A673 (cell line): ENCODE data around the gene ZNF516. TPM values are rescaled to one million over a fixed set of nuclear protein-coding genes. Genes with fewer than 3 reads are reported as not detected.

Source experiments
- BruUV-seq: library from RNA; stranded (reverse); fragments of 400-500 nt; replicated peaks from 2 replicates; lab custom pipeline; 2021; lab: Mats Ljungman, UMichigan
- CTCF ChIA-PET: fragments of 300-600 bp; sonication (Branson Sonifier 250); formaldehyde crosslinking; loops from one replicate; lab custom pipeline; 2022; ENCODE audit warnings: antibody characterized with exemption; lab: Charles Lee
- POLR2A ChIA-PET: fragments of 300-600 bp; sonication (Branson Sonifier 250); formaldehyde crosslinking; loops from one replicate; lab custom pipeline; 2022; ENCODE audit warnings: antibody characterized with exemption; ENCODE audit not compliant: low non-redundant PET; lab: Charles Lee
- DNase-seq: peaks from one replicate; pipeline ENCODE4 v3.0.0-alpha.2; 2015; ENCODE audit warnings: low spot score
- H3K27ac ChIP-seq: fragments of 200-600 bp; sonication (generic); 2 replicates; pipeline ENCODE4 v1.5.1; 2016; ENCODE audit warnings: mixed run types, low read depth, mild to moderate bottlenecking, mixed read lengths, antibody characterized with exemption, low read length; ENCODE audit not compliant: poor library complexity, severe bottlenecking
- H3K27me3 ChIP-seq: fragments of 200-600 bp; sonication (generic); replicated peaks from 2 replicates; pipeline ENCODE4 v1.6.1; 2017; ENCODE audit warnings: mixed run types, low read depth, mild to moderate bottlenecking, mixed read lengths, antibody characterized with exemption, low read length; ENCODE audit not compliant: insufficient read depth, poor library complexity
- H3K36me3 ChIP-seq: fragments of 200-600 bp; sonication (generic); 2 replicates; pipeline ENCODE4 v1.6.1; 2016; ENCODE audit warnings: mixed run types, mild to moderate bottlenecking, mixed read lengths, antibody characterized with exemption, low read length; ENCODE audit not compliant: insufficient read depth, poor library complexity, severe bottlenecking
- H3K4me1 ChIP-seq: fragments of 200-600 bp; sonication (generic); 2 replicates; pipeline ENCODE4 v1.6.1; 2017; ENCODE audit warnings: mixed run types, mild to moderate bottlenecking, mixed read lengths, antibody characterized with exemption, low read length; ENCODE audit not compliant: insufficient read depth, poor library complexity, severe bottlenecking
- H3K4me3 ChIP-seq: fragments of 200-600 bp; sonication (generic); 2 replicates; pipeline ENCODE4 v1.5.1; 2016; ENCODE audit warnings: low read depth, mixed run types, mild to moderate bottlenecking, mixed read lengths, low read length; ENCODE audit not compliant: poor library complexity, severe bottlenecking
- H3K9me3 ChIP-seq: fragments of 200-600 bp; sonication (generic); 2 replicates; pipeline ENCODE4 v1.6.1; 2016; ENCODE audit warnings: mixed run types, low read depth, mild to moderate bottlenecking, mixed read lengths, antibody characterized with exemption, low read length; ENCODE audit not compliant: poor library complexity, severe bottlenecking
- EZH2 ChIP-seq: fragments of 200-600 bp; sonication (generic); IDR thresholded peaks from 2 replicates; pipeline ENCODE4 v1.6.1; 2017; ENCODE audit warnings: borderline replicate concordance, low read depth, mild to moderate bottlenecking, mixed read lengths, antibody characterized with exemption, low read length; ENCODE audit not compliant: poor library complexity, severe bottlenecking
- intact Hi-C: fragments of 100-400 bp; cut with micrococcal nuclease; formaldehyde crosslinking; loops from one replicate; pipeline ENCODE4 v1.10.0; 2022; ENCODE audit not compliant: unreplicated experiment
- total RNA-seq: library from RNA; stranded (reverse); gene quantifications from 2 replicates; pipeline ENCODE4 v1.2.3, GENCODE V29; 2021
- TF ChIP-seq, protein P1 (sequence below): fragments of 300-800, 200-600 bp; sonication (generic); conservative IDR thresholded peaks from 2 replicates; pipeline ENCODE4 v1.5.1; 2017; ENCODE audit warnings: low read depth, mild to moderate bottlenecking, antibody characterized with exemption, low read length, moderate library complexity, mixed read lengths

Gene ZNF516
- total RNA-seq, 1 experiment from 2014 or later = 32.3 TPM

DNA sequence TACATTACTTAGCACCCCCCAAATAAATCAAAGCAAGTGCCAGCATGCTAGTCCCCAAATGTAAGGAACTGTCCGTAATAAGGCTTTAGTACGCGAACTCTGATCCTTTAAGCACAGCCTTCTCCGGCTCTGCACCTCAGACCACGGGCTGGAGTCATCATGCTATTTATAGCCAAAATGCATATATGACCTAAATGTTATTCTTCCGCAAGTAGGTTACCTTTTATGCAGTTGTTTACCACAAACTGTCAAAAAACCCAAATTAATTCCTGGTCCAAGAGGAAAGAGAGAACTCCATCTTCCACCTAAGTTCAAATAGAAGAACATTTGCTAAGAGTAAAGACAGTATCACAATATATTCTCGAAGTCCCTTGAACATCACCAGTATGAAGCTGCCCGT lies 42.7 kb downstream of the ZNF516 start:
- CTCF ChIA-PET = no interaction called here
- no TSS peak for BruUV-seq
- Histone ChIP-seq H3K9me3 (no peaks in the 10 kb centered on the region), H3K4me3 (no peak overlapping the region), H3K4me1 (peaks cover 27% of the 10 kb centered on the region), H3K27me3 (no peaks in the 10 kb centered on the region), H3K27ac (no peak overlapping the region), H3K36me3 (no peaks in the 10 kb centered on the region)
- POLR2A ChIA-PET = no interaction called here
- TF ChIP-seq EZH2 = no peak
- TF ChIP-seq, protein P1, sequence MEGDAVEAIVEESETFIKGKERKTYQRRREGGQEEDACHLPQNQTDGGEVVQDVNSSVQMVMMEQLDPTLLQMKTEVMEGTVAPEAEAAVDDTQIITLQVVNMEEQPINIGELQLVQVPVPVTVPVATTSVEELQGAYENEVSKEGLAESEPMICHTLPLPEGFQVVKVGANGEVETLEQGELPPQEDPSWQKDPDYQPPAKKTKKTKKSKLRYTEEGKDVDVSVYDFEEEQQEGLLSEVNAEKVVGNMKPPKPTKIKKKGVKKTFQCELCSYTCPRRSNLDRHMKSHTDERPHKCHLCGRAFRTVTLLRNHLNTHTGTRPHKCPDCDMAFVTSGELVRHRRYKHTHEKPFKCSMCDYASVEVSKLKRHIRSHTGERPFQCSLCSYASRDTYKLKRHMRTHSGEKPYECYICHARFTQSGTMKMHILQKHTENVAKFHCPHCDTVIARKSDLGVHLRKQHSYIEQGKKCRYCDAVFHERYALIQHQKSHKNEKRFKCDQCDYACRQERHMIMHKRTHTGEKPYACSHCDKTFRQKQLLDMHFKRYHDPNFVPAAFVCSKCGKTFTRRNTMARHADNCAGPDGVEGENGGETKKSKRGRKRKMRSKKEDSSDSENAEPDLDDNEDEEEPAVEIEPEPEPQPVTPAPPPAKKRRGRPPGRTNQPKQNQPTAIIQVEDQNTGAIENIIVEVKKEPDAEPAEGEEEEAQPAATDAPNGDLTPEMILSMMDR = no peak
- intact Hi-C loops = loop anchor here (10.0 kb wide), 1 partner anchor 112 kb away; no protein-coding TSS in a partner anchor
- DNase-seq = no peak

DNA sequence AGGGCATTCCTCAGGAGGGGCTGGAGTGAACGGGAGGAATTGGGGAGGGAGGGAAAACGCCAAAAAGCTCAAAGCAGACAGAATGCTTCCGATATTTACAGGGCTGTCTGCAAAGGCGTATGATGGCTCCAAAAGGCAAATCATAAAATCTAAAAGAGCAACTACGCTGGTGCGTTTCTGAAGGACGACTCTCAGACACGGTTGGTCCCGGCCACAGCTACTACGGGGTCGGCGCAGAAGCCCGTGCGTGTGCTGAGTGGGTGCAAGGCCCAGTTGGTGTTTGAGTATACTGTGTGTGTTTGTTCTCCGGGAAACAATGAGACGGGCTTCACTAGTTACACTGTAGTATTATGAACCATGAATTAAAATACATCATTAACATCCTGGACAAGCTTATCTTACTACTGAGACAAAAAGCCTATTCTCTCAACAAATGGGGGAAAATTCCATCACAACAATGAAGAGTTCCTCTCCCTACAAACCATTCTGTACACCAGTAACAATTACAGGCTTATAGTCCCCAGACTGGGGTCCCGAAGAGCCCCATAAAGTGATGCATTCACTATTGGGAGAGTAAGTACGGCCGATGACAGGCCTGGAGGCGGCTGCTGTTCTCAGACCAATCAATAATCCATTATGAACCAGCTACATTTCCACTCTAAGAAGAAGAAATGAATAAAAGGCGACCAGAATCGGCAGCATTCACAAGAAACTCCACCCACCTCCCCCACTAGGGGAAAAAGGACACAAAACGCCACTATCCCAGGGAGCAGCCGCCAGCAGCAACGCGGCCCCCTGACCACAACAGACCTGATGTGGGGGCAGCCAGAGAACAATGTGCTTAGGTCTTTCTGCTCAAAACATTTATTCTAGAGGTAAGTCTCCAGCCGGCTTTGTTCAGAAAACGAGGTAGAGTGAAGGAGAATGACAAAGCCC lies 43.4 kb downstream of the ZNF516 start:
- CTCF ChIA-PET = interaction anchor here (0.6 kb wide), 2 partner anchors 41 to 43 kb away, joined by 3 to 7 read pairs; no protein-coding TSS in a partner anchor
- intact Hi-C loops = loop anchor here (10.0 kb wide), 1 partner anchor 113 kb away; no protein-coding TSS in a partner anchor
- peaks cover 27% of the 10 kb centered on the region for H3K4me1 ChIP-seq
- no peaks in the 10 kb centered on the region for H3K27me3 ChIP-seq
- peak; percentile 50 for DNase-seq
- peak overlapping the region; percentile 86 for H3K27ac ChIP-seq
- TF ChIP-seq EZH2 = no peak
- TF ChIP-seq, protein P1 = no peak
- POLR2A ChIA-PET = no interaction called here
- no peaks in the 10 kb centered on the region for H3K36me3 ChIP-seq
- peak overlapping the region; percentile 50 for H3K4me3 ChIP-seq
- no peaks in the 10 kb centered on the region for H3K9me3 ChIP-seq
- BruUV-seq = no TSS peak

DNA sequence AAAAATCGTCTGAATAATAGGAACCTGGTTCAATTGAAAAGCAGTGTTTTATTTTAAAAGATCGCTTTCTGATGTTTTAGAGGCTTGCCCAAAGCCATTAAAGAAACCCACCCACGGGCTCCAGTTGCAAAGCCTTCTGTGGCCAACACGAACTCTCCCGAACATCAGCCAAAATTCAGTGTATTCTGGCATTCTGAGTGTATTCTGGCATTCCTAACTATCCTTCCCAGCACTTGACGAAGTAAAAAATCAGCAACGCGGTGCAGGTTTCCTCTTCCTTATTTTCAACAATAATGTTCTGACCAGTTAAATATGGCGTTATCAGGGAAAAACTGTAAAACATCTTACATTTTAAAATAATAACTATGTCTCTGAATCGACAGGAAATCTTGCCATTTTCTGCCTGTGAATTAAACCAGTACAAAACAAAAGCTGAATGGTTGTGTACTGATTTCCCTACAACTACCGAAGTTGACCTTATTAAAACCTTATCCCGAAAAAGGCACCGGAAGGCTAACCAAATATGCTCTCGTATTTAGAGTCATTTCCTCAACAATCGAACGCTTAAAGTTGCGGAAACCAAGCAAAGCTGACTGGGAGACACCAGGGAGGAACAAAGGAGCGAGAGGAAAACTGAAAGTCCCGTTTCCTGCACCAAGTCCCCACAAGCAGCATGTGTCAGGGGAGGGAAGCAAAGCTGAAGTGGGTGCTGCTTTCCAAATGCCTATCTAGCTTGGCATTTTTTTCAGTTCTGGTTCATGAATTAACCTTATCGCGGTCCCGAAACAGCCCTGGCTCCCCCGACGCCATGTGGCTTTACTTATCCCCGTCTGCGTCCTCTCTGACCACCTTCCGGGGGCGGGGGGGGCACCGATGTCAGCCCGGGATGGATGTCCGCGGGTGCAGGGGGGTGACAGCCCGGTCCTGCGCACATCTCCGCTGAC lies 44.3 kb downstream of the ZNF516 start:
- intact Hi-C loops = loop anchor here (10.0 kb wide), 1 partner anchor 114 kb away; no protein-coding TSS in a partner anchor
- Histone ChIP-seq H3K4me1 (peaks cover 34% of the 10 kb centered on the region), H3K9me3 (no peaks in the 10 kb centered on the region), H3K4me3 (peak overlapping the region; percentile 50), H3K27me3 (no peaks in the 10 kb centered on the region), H3K27ac (peak overlapping the region; percentile 86), H3K36me3 (no peaks in the 10 kb centered on the region)
- DNase-seq = peak; percentile 71
- no peak for TF ChIP-seq EZH2
- ChIA-PET CTCF (interaction anchor here (0.6 kb wide), 3 partner anchors 42 to 44 kb away, joined by 3 to 7 read pairs (median 3); no protein-coding TSS in a partner anchor), POLR2A (no interaction called here)
- BruUV-seq = TSS peak; percentile 84
